Measurements from ENCODE around the gene FPR3.
A peak's percentile ranks its signal among the peaks of the same experiment; 100 is the strongest.
"Not testable (repeated sequence)": the region's sequence is repeated elsewhere in the genome, so short reads cannot be mapped to it uniquely, and the experiment has no call there.

The FPR3 gene

DNA sequence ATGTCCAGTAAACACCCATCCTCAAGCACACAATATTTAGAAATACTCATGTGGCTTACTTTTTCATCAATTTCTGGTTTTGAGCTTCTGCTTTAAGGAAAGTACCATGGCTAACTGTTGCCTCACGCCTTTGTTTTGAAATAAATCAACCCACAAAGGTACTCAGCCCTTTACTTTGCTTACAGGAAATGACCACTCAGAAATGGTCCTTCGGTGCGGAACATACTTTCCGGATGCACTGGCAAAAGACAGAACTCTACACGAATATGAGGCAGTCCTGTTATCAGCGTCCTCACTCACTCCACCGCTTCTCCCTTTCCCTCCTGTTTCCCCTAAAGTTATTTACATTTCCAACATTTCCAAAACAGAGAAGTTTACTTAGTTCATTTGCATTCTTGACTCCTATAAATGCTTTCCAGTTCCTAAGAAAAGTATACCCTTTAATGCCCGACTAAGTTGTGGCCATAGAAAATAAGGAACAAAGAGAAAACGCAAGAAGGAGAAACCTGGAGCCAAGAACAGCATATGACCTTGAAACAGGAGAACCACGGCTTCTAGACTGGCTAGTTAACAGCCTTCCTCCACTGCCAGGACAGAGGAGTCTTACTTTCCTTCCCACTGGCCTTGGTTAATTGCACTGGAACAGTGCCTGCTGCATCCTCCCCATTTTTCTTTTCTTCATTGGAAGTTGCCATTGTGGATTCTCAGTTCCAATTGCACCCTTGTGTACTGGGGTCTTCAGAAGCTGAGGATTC is 23.4 kb upstream of the FPR3 start:
- Histone ChIP-seq H4K20me1 (ENCODE audit: low read depth, low read length) (no peaks in the 10 kb centered on the region), H3K9me3 (ENCODE audit: insufficient read depth, low read length) (no peaks in the 10 kb centered on the region), H3K4me2 (ENCODE audit: low read depth, low read length, poor library complexity, severe bottlenecking) (no peak overlapping the region), H3K27ac (ENCODE audit: low read depth, low read length) (no peak overlapping the region), H3K79me2 (ENCODE audit: insufficient read depth, low read length) (no peaks in the 10 kb centered on the region), H3F3A (ENCODE audit: insufficient read depth) (no peaks in the 10 kb centered on the region), H3K9me2 (replicated peaks; ENCODE audit: insufficient read depth, low read length) (no peaks in the 10 kb centered on the region), H3K36me3 (ENCODE audit: low read length) (no peaks in the 10 kb centered on the region), H3K9ac (ENCODE audit: low read length) (no peak overlapping the region), H3K4me3 (ENCODE audit: insufficient read depth, low read length, poor library complexity, severe bottlenecking) (no peak overlapping the region), H3K27me3 (ENCODE audit: low read length) (no peaks in the 10 kb centered on the region), H2AFZ (ENCODE audit: low read depth, low read length, severe bottlenecking) (no peak overlapping the region)
- TF ChIP-seq EZH2phosphoT487 (conservative IDR thresholded peaks at IDR 0.05; ENCODE audit: low read length): no peak
- TF ChIP-seq, protein P1, sequence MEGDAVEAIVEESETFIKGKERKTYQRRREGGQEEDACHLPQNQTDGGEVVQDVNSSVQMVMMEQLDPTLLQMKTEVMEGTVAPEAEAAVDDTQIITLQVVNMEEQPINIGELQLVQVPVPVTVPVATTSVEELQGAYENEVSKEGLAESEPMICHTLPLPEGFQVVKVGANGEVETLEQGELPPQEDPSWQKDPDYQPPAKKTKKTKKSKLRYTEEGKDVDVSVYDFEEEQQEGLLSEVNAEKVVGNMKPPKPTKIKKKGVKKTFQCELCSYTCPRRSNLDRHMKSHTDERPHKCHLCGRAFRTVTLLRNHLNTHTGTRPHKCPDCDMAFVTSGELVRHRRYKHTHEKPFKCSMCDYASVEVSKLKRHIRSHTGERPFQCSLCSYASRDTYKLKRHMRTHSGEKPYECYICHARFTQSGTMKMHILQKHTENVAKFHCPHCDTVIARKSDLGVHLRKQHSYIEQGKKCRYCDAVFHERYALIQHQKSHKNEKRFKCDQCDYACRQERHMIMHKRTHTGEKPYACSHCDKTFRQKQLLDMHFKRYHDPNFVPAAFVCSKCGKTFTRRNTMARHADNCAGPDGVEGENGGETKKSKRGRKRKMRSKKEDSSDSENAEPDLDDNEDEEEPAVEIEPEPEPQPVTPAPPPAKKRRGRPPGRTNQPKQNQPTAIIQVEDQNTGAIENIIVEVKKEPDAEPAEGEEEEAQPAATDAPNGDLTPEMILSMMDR (IDR thresholded peaks at IDR 0.05; ENCODE audit: insufficient read depth, low read length, poor library complexity, severe bottlenecking): no peak

DNA sequence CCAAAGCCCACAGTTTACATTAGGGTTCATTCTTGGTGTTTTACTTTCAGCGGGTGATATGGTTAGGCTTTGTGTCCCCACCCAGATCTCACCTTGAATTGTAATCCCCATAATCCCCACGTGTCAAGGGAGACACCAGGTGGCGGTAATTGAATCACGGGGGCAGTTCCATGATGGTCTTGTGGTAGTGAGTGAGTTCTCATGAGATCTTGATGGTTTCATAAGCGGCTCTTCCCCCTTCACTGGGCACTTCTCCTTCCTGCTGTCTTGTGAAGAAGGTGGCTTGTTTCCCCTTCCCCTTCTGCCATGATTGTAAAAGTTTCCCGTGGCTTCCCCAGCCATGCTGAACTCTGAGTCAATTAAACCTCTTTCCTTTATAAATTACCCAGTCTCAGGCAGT is 22.0 kb upstream of the FPR3 start:
- Histone ChIP-seq H3K4me3 (ENCODE audit: insufficient read depth, low read length, poor library complexity, severe bottlenecking) (no peak overlapping the region), H3K36me3 (ENCODE audit: low read length) (no peaks in the 10 kb centered on the region), H3F3A (ENCODE audit: insufficient read depth) (no peaks in the 10 kb centered on the region), H4K20me1 (ENCODE audit: low read depth, low read length) (no peaks in the 10 kb centered on the region), H3K27me3 (ENCODE audit: low read length) (no peaks in the 10 kb centered on the region), H3K9ac (ENCODE audit: low read length) (no peak overlapping the region), H3K9me2 (replicated peaks; ENCODE audit: insufficient read depth, low read length) (no peaks in the 10 kb centered on the region), H3K79me2 (ENCODE audit: insufficient read depth, low read length) (no peaks in the 10 kb centered on the region), H3K9me3 (ENCODE audit: insufficient read depth, low read length) (no peaks in the 10 kb centered on the region), H3K4me2 (ENCODE audit: low read depth, low read length, poor library complexity, severe bottlenecking) (no peak overlapping the region), H2AFZ (ENCODE audit: low read depth, low read length, severe bottlenecking) (no peak overlapping the region), H3K27ac (ENCODE audit: low read depth, low read length) (no peak overlapping the region)
- TF ChIP-seq, protein P1 (IDR thresholded peaks at IDR 0.05; ENCODE audit: insufficient read depth, low read length, poor library complexity, severe bottlenecking): no peak
- no peak for TF ChIP-seq EZH2phosphoT487 (conservative IDR thresholded peaks at IDR 0.05; ENCODE audit: low read length)

DNA sequence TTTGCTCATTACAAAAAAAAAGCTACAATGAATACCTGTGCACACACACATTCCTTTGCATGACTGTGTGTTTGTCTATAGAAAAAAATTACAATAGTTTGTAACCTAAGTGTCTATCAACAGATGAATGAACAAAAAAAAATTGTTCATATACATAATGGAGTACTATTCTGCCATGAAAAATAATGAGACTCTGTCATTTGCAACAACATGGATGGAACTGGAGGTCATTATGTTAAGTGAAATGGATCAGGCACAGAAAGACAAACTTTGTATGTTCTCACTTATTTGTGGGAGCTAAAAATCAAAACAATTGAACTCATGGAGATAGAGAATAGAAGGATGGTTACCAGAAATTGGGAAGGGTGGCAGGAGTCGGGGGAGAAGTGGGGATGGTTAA is 18.4 kb upstream of the FPR3 start:
- H3K4me3 ChIP-seq (ENCODE audit: insufficient read depth, low read length, poor library complexity, severe bottlenecking); H3K4me2 ChIP-seq (ENCODE audit: low read depth, low read length, poor library complexity, severe bottlenecking); H4K20me1 ChIP-seq (ENCODE audit: low read depth, low read length); H3K79me2 ChIP-seq (ENCODE audit: insufficient read depth, low read length); H3K9me2 ChIP-seq (replicated peaks; ENCODE audit: insufficient read depth, low read length); H3K27ac ChIP-seq (ENCODE audit: low read depth, low read length); H3K9me3 ChIP-seq (ENCODE audit: insufficient read depth, low read length); H3K27me3 ChIP-seq (ENCODE audit: low read length); H3F3A ChIP-seq (ENCODE audit: insufficient read depth); H2AFZ ChIP-seq (ENCODE audit: low read depth, low read length, severe bottlenecking); H3K36me3 ChIP-seq (ENCODE audit: low read length); H3K9ac ChIP-seq (ENCODE audit: low read length): not testable (repeated sequence)

DNA sequence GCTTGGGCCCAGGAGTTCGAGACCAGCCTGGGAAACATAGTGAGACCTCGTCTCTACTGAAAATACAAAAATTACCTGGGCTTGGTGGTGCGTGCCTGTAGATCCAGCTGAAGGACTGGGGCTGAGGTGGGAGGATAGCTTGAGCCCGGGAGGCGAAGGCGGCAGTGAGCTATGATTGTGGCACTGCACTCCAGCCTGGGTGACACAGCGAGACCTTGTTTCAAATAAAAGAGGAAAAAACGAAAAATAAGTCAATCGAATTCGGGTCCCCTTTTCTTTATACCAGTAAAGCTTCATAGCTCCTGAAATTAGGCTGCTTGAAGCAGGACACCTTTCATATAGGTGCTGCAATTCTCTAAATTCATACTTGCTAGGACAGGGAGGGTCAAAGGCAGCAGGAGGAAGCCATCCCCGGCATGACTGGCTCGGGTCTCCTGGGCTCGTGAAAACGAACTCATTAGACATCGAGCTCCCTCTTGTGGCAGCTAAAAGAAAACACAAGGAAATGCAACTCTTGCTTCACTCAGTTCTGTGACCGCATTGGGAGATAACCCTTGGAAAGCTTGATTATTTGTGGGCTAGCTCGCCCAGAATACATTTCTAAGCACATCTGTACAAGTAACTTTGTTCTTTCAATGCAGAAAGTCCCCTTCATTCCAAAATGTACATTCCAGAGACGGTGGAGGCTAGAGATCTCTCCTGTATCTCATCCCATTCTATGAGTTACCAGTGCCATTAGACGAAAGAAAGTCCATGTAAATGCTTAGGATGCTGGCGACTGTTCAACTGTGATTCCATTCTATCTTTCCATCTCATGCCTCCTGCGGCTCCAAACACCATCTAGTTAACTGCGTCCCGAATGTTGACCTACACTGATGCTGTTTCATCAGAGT is 17.1 kb upstream of the FPR3 start:
- Histone ChIP-seq H2AFZ (ENCODE audit: low read depth, low read length, severe bottlenecking) (no peak overlapping the region), H3K9me3 (ENCODE audit: insufficient read depth, low read length) (no peaks in the 10 kb centered on the region), H4K20me1 (ENCODE audit: low read depth, low read length) (no peaks in the 10 kb centered on the region), H3K27ac (ENCODE audit: low read depth, low read length) (no peak overlapping the region), H3K27me3 (ENCODE audit: low read length) (no peaks in the 10 kb centered on the region), H3K9ac (ENCODE audit: low read length) (no peak overlapping the region), H3K36me3 (ENCODE audit: low read length) (no peaks in the 10 kb centered on the region), H3K79me2 (ENCODE audit: insufficient read depth, low read length) (no peaks in the 10 kb centered on the region), H3F3A (ENCODE audit: insufficient read depth) (no peaks in the 10 kb centered on the region), H3K4me2 (ENCODE audit: low read depth, low read length, poor library complexity, severe bottlenecking) (no peak overlapping the region), H3K9me2 (replicated peaks; ENCODE audit: insufficient read depth, low read length) (no peaks in the 10 kb centered on the region), H3K4me3 (ENCODE audit: insufficient read depth, low read length, poor library complexity, severe bottlenecking) (no peak overlapping the region)
- no peak for TF ChIP-seq EZH2phosphoT487 (conservative IDR thresholded peaks at IDR 0.05; ENCODE audit: low read length)
- TF ChIP-seq, protein P1 (IDR thresholded peaks at IDR 0.05; ENCODE audit: insufficient read depth, low read length, poor library complexity, severe bottlenecking): peak; percentile 51
